IPS-18c (cell line): ENCODE results near the gene MYL3.
"Not testable (repeated sequence)": the region's sequence is repeated elsewhere in the genome, so short reads cannot be mapped to it uniquely, and the experiment has no call there.

ENCODE experiments used
- H3K4me3 ChIP-seq: 2 replicates; pipeline ENCODE4 v1.7.0; 2013; ENCODE audit warnings: low read depth, mild to moderate bottlenecking, low read length, moderate library complexity; ENCODE audit not compliant: insufficient read depth
- H3K9me3 ChIP-seq: one replicate; pipeline ENCODE4 v1.6.1; 2013; ENCODE audit warnings: mild to moderate bottlenecking, low read length, moderate library complexity; ENCODE audit not compliant: control insufficient read depth, insufficient read depth

Gene MYL3

GRCh38 chr3:46831841-46832240 lies 31.4 kb downstream of the MYL3 start:
- Histone ChIP-seq H3K9me3 (no peaks in the 10 kb centered on the region), H3K4me3 (no peak overlapping the region)

- no peak overlapping the region for H3K4me3 ChIP-seq
- H3K9me3 ChIP-seq = no peaks in the 10 kb centered on the region
Observed at GRCh38 chr3:46831316-46831715, 31.9 kb downstream of the MYL3 start.

GRCh38 chr3:46830801-46831200 lies 32.4 kb downstream of the MYL3 start:
- Histone ChIP-seq H3K4me3 (no peak overlapping the region), H3K9me3 (no peaks in the 10 kb centered on the region)

- no peak overlapping the region for H3K4me3 ChIP-seq
- no peaks in the 10 kb centered on the region for H3K9me3 ChIP-seq
Observed at GRCh38 chr3:46829699-46830208, 33.5 kb downstream of the MYL3 start.

GRCh38 chr3:46825450-46825849 lies 37.8 kb downstream of the MYL3 start:
- Histone ChIP-seq H3K4me3 (no peak overlapping the region), H3K9me3 (no peaks in the 10 kb centered on the region)

GRCh38 chr3:46824211-46824970 lies 38.9 kb downstream of the MYL3 start:
- no peak overlapping the region for H3K4me3 ChIP-seq
- no peaks in the 10 kb centered on the region for H3K9me3 ChIP-seq

- H3K4me3 ChIP-seq, H3K9me3 ChIP-seq: not testable (repeated sequence)
Observed at GRCh38 chr3:46823314-46823713, 39.9 kb downstream of the MYL3 start.

- H3K4me3 ChIP-seq = no peak overlapping the region
- H3K9me3 ChIP-seq = no peaks in the 10 kb centered on the region
Observed at GRCh38 chr3:46821553-46821952, 41.7 kb downstream of the MYL3 start.

- H3K9me3 ChIP-seq = no peaks in the 10 kb centered on the region
- H3K4me3 ChIP-seq = no peak overlapping the region
Observed at GRCh38 chr3:46820852-46821251, 42.4 kb downstream of the MYL3 start.

GRCh38 chr3:46812237-46812791 lies 50.9 kb downstream of the MYL3 start:
- H3K9me3 ChIP-seq = no peaks in the 10 kb centered on the region
- peak overlapping the region; percentile 59 for H3K4me3 ChIP-seq

GRCh38 chr3:46811615-46812236 lies 51.5 kb downstream of the MYL3 start:
- Histone ChIP-seq H3K4me3 (peak overlapping the region; percentile 59), H3K9me3 (no peaks in the 10 kb centered on the region)

- not testable (repeated sequence) for H3K9me3 ChIP-seq, H3K4me3 ChIP-seq
Observed at GRCh38 chr3:46808766-46809165, 54.5 kb downstream of the MYL3 start.
